HuH-7.5 (cell line): ENCODE data around the gene ATG14.
"Not testable (repeated sequence)": the region's sequence is repeated elsewhere in the genome, so short reads cannot be mapped to it uniquely, and the experiment has no call there.

Source experiments
- DNase-seq: peaks from one replicate; pipeline ENCODE4 v3.0.0; 2011; ENCODE audit warnings: low spot score

The ATG14 gene

DNA sequence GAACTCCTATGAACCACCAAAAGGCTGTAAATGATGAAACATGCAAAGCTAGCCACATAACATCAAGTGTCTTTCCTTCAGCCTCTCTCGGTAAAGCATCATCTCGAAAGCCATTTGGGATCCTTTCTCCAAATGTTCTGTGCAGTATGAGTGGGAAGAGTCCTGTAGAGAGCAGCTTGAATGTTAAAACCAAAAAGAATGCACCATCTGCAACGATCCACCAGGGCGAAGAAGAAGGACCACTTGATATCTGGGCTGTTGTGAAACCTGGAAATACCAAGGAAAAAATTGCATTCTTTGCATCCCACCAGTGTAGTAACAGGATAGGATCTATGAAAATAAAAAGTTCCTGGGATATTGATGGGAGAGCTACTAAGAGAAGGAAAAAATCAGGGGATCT lies 61.2 kb downstream of the ATG14 start:
- DNase-seq, result no peak

DNA sequence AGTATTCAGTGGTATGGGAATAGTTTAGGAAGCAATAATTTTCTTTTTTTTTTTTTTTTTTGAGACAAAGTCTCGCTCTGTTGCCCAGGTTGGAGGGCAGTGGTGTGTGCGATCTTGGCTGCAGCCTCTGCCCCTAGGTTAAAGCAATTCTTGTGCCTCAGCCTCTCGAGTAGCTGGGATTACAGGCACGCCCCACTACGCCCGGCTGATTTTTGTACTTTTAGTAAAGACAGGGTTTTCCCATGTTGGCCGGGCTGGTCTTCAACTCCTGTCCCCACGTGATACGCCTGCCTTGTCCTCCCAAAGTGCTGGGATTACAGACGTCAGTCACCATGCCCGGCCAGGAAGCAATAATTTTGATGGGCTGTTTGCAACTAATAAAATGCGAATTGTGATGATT lies 62.1 kb downstream of the ATG14 start:
- no peak for DNase-seq

DNA sequence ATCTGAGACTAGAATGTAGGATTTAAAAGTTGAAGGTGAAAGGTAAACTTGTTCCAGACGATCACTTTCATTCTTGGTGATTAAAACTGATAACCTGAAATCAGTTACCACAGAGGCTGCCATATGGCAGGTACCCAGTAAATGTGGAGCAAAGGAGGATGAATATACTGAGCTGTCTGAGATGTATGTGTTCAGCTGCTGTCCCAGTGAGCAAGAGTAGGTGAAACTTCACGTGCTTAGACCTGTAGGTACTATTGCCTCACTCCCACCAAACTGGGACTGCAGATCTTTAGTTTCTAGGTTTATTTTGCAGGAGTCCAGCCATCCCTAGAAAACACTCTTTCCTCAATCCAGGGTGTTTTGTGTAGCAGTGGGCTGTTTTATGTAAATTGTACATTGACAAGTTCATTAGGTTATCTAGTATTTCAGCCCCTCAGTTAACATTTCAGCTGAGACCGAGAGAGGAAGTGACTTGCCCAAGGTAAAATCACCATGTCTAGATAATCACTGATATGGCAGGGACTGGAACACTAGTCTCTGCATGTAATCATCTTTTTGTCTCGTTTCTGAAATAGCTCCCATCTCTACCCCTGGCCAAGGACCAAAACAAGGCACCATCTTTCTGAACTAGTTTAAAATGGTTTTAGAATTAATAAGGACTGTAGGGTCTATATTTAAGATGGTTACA lies 62.7 kb downstream of the ATG14 start:
- DNase-seq, result no peak

DNA sequence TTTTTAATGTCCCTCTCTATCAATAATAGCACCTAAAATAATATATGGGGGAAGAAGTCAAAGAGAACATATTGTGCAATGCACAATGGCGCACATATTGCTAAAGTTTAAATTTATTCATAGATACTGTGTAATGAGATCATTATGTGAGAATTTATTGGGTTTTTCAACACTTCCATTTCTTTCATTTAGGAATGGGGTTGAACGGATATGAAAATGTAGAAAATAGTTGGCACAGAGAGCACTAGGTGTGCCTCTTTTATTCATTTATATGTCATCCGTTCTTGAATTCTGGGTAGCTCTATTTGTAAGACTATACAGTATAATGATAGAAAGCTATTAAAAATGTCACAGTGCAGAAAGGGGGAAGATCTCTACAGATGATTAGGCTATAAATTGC lies 63.9 kb downstream of the ATG14 start:
- DNase-seq, result no peak

DNA sequence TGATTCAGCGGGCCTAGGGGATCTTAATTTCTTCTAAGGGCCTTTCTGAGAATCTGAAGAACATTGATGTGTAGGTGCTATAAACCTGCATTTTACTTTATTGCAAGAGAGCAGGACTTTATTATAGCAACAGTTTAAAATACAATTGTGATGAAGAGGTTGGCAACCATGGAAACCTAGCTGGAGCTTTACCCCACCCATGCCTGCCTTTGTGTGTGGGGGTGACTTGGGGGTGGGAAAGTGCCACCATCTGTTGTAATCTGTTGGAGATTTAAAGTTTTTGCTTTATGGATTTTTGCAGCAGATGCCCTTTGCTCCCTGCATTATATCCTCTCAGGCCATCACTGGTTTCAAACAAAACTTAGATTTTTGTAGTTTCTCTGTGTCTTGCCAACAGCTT lies 64.6 kb downstream of the ATG14 start:
- no peak for DNase-seq

DNA sequence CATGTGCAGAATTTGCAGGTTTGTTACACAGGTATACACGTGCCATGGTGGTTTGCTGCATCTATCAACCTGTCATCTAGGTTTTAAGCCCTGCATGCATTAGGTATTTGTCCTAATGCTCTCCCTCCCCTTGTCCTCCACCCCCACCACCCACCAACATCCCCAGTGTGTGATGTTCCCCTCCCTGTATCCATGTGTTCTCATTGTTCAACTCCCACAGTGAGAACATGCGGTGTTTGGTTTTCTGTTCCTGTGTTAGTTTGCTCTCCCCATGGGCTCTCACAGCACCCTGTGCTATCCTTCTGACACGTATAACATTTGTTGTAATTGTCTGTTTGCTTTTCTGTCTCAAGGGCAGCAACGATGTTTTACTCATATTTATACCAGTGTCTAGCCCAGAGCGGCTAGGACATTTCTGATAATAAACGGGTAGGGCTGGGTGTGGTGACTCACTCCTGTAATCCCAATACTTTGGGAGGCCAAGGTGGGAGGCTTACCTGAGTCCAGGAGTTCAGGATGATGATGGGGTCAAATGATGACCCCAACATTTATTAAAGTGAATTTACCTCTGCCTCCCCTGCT lies 67.0 kb downstream of the ATG14 start:
- not testable (repeated sequence) for DNase-seq

DNA sequence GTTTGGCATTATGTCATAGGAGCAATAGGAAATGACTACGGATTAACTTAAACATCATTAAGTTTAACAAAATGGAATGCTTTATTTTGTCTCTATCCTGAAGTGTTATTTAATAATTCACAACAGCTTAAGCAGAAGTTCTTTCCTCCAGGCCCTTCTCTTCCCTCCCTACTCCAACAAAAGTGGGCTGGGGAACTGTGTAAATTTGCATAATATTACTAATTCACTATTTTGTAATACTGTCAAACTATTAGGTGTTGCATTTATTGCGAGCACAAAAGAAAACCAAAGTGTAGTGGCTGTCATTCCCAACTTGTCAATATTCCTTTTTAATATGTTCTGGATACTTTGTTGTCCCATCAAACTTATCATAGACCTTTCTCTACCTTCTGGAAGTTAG lies 69.8 kb downstream of the ATG14 start:
- DNase-seq, result no peak

DNA sequence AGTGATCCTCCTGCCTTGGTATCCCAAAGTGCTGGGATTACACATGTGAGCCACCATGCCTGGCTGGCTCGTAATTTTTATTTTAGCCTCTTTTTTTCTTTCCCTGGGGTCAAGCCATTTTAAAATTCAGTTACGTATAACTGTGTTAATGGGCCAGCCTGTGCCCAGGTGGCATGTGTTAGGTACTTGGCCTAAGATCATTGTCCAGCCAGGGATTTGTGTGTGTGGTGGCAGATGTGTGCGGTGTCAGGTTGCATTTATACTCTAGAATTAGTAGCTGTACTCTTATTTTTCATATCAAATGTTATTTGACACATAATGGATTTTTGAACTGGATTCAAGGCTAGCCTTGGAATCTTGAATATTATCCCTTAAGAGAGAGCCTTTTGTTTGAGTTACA lies 71.1 kb downstream of the ATG14 start:
- no peak for DNase-seq

DNA sequence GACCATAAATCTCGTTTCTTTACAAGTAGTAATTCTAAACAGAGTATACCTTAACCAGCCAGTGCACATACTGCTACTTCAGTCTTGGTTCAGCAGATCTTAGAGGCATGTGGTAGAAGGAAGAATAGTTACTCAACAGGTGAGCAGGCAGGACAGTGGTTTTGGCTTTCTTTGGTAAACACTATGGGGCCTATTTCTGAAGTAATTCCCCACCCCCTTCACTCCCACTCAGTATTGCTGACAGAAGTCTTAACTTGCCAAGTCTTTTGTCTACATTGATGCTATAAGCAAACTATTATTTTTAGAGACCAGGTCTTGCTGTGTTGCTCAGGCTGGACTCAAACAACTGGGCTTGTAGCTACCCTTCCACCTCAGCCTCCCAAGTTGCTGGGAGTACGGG lies 71.9 kb downstream of the ATG14 start:
- no peak for DNase-seq

DNA sequence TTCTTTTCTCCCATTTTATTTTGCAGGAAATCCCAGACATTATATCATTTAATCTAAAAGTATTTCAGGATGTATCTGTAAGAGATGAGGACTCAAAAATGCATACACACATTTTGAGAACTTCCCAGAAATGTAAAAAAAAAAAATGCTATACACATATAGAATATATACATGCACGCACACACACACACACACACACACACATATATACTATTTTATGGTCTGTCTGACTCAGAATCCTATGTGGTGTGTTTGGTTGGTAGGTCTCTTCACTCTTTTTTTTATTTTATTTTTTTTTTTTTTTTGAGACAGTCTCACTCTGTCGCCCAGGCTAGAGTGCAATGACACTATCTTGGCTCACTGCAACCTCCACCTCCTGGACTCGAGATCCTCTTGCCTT lies 74.9 kb downstream of the ATG14 start:
- no peak for DNase-seq

DNA sequence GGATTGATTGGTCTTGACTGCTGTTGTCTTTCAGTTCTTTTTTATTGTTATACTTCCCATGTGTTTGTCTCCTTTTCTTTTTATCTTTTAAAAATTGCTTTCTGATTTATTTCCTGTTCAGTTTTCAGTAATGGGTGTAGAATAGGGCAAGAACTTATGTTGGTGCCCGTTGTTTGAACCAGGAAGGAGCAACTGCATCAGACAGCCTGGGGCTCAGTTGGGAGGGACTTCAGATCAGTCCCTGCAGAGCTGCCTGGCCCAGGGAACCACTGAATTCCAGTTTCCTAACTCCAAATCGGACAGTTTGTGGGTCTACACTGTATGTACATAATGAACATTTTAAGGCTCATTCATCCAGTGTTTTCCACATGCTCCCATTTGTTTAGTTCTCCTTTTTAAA lies 75.5 kb downstream of the ATG14 start:
- DNase-seq, result no peak

DNA sequence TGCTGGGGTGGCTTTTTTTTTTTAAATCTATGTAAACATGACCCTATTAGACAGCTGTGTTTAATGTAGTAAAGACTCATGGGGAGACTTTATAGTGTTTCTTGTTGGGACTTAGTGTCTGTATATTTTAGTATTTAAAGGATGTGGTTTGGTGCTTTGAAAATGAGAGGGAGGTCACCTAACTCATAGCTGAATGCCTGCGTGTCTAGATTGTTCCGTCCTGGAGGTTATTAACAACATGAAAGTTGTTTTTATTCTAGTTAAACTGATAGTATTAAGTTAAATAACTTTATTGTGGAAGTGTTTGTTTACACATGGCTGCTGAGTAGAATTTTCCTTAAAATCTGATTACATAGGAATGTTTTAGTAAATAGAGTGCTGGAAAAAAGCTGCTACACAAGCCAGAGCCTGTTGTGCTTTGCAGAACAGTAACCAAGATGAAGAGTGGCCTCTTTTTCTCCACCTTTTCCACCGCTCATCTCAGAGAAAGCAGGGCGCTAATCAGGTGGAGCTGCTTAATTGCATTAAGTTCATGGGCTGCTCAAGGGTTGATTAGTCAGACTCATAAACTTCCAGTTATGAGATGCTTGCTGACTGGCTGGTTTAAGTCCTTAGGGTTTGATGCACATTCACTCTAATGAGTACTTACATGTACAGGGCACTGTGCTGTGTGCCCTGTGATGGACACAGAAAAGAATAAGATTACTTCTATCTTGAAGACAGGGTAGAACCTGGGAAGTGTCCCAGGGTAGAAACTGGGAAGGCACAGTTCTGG lies 77.7 kb downstream of the ATG14 start:
- no peak for DNase-seq

DNA sequence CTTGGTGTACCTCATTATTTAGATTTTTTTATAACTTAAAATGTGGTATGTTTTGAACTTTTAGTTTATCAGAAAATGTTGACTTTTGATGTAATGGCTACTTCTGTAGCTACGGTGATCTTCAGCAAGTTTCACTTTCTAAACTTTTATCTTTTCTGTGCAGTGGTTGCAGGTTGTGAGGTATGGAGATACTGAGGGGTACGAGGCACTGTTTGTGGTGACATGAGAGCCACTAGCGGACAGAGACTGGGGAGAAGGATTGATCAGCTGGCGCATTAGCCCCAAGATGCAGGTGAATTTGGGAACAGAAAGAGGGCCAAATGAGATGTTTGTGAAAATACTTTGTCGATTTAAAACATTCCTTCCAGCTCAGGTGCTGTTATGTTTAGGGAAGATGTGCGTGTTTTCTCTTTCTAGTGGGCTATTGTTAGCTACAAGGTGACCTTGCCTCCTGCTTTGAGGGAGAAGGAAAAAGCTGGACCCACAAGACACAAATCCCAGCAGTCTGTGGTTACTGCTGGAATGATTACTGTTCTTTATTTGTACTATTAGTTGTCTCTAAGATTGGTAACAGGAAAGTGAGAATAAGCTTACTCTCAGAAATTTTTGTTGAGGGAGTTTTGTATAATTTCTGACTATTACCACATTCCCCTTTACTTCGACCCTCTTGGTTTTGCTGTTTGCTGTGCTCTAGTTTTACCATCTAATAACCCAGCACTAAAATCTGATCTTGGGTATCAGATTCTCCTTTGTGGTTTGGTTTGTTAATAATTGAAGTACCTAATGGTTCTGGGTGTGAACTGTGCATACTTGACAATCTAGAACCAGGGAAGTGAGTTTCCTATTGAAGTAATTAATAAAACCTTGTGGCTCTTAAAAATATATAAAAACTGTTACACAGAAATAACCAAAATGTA lies 78.7 kb downstream of the ATG14 start:
- no peak for DNase-seq

DNA sequence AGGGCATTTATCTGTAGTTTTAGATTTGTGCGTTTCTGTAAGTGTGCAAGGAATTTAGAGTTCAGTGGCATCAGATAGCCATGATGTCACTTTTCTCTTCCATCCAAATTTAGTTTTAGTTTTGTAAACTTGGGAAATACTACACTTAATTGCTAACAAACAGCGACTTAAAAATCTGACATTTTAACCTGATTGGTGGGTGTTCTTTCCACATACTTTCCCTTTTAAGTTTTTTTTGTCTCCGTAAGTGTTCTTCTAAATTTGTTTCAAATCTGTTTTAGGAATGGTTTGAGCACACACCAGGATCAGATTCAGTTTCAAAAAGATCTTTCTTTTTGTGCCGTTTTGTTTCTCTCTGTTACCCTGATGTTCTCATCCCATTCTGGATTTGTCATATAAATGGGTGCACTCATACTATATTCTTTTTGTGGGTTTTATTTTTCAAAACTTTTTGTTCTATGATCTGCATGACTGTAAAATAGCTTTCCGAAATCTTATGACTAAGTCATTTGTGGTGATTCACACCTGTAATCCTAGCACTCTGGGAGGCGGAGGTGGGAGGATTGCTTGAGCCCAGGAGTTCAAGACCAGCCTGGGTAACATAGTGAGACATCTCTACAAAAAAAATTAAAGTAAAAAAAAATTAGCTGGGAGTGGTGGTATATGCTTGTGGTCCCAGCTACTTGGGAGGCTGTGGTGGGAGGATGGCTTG lies 81.5 kb downstream of the ATG14 start:
- no peak for DNase-seq

DNA sequence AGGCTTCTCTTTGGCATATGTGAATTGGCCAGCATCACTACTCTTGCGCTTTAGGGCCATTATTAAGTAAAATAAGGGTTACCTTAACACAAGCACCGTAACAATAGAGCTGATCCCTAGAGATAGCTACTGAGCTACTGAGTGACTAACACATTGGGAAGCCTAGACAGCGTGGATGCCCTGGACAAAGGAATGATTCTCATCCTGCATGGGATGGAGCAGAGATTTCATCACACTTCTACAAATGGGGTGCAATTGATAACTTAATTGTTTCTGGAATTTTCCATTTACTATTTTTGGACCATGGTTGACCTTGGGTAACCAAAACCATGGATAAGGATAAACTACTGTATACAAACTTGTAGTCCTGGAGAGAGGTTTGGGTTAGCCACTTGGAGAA lies 83.3 kb downstream of the ATG14 start:
- DNase-seq, result no peak

DNA sequence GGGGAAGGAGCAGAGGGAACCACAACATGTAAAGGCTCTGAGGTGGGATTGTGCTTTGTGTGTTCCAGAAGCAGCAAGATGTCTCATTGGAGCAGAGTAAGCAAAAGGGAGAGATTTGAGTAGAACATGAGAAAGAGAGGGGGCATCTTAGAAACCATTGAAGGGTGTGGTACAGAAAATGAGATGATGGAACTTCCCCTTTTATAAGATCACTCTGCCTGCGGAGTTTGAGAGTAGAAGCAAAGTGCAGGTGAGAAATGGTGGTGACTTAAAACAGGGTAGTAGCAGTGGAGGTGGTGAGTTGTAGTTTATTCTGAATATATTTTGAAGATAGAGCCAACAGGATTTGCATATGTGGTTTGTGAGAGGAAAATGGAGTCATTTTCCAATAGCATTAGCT lies 84.5 kb downstream of the ATG14 start:
- no peak for DNase-seq

DNA sequence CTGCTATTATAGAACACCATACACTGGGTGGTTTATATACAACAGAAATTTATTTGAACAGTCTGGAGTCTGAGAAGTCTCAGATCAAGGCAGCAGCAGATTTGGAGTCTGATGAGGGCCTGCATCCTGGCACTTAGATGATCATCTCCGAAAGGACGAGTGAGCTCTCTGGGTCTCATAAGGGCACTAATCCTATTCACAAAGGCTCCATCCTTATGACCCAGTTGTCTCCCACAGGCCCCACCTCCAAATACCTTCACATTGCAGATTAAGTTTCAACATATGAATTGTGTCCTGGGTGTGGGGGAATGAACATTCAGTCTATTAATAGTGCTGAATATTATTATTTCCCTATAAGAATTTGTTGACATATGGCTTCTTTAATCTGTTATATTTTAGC lies 86.8 kb downstream of the ATG14 start:
- no peak for DNase-seq

DNA sequence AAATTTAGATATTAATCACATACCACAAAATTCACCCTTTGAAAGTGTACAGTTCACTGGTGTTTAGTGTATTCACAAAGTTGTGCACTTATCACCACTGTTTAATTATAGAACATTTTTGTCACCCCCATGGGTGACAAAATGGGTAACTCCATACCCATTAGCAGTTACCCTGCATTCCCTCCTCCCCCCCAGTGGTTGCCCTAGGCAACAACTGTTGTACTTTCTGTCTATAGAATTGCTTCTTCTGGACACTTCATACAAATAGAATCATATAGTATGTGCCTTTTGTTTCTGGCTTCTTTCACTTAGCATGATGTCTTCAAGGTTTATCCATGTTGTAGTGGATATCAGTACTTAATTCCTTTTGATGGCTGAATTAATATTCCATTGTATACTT lies 87.7 kb downstream of the ATG14 start:
- DNase-seq, result no peak

DNA sequence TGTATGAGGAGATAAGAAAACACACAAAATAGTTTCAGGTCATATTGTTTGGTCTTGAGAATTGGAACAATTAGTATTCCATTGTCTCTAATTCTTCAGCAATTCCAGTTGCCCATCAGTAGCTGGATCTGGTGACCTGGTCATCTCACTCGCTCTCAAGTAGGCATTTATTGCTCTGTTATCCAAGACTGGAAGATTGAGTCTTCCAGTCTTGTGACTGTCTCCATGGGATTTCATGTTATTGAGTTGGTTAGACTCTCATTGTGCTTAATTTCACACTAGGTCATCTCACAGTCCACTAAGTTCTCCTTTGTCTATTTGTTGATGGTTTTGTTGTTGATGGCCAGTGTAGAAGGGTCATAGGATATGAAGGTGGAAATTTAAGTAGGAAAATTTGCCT lies 92.9 kb downstream of the ATG14 start:
- no peak for DNase-seq

DNA sequence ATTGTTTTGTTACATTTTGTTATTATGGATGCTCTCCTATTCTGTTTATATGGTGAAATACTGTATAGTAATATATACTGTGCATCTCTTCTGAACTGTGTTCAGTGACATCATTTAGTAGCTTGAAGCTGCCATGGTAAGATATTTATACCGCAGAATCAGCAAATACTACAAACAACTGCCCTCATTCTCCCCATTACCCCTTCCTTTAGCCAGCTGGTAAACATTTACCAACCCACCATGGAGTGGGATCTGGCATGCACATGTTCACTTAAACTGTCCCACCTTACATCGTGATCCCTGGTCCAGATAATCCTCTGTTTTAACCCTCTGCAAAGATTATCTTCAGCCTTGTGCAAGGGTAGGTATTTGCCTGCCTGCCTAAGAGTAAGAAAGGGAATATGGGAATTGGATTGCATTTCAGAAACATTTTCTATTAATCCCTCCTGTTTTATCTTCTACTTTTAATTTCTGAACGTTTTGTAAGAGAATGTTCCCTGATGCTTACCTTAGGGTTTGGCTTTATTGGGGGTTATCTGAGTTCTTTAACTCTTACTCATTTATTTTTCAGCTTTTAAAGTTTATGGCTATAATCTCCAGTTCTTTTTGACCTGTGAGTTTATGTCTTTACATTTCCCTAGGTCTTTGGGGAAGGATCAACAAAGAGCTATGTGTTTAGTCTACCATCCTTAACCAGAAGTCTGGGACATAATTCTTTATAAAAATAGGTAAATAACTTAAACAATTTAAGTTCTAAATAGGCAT lies 93.9 kb downstream of the ATG14 start:
- DNase-seq, result no peak

DNA sequence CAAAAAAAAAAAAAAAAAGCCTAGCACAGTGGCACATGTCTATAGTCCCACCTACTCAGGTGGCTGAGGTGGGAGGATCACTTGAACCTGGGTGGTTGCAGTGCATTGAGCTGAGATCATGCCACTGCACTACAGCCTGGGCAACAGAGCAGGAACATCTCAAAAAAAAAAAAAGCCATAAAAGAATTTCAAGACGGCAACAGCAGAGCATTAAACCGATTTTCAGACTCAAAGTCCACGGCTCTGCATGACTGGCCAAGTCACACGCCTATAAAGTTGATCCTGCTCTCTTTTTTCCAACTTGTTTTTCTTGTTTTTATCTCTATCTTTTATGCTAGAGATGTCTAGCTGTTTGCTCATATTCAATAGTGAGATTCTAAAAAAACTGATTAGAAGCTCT lies 95.1 kb downstream of the ATG14 start:
- DNase-seq, result no peak
